ENCODE results near the gene DLAT.
"Not testable (repeated sequence)": the region's sequence is repeated elsewhere in the genome, so short reads cannot be mapped to it uniquely, and the experiment has no call there.

Gene DLAT

DNA sequence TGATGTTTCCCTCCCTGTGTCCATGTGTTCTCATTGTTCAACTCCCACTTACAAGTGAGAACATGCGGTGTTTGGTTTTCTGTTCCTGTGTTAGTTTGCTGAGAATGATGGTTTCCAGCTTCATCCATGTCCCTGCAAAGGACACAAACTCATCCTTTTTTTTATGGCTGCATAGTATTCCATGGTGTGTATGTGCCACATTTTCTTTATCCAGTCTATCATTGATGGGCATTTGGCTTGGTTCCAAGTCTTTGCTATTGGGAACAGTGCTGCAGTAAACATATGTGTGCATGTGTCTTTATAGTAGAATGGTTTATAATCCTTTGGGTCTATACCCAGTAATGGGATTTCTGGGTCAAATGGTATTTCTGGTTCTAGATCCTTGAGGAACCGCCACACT is 21.4 kb downstream of the DLAT start:
- not testable (repeated sequence) for DNase-seq (ENCODE audit: extremely low read depth in 1 of 2, low read depth in 1 of 2)

DNA sequence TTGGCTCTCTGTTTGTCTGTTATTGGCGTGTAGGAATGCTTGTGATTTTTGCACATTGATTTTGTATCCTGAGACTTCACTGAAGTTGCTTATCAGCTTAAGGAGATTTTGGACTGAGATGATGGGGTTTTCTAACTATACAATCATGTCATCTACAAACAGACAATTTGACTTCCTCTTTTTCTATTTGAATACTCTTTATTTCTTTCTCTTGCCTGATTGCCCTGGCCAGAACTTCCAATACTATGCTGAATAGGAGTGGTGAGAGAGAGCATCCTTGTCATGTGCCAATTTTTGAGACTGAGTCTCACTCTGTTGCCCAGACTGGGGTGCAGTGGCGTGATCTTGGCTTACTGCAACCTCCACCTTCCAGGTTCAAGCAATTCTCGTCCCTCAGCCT is 23.0 kb downstream of the DLAT start:
- DNase-seq (ENCODE audit: extremely low read depth in 1 of 2, low read depth in 1 of 2), result not testable (repeated sequence)

DNA sequence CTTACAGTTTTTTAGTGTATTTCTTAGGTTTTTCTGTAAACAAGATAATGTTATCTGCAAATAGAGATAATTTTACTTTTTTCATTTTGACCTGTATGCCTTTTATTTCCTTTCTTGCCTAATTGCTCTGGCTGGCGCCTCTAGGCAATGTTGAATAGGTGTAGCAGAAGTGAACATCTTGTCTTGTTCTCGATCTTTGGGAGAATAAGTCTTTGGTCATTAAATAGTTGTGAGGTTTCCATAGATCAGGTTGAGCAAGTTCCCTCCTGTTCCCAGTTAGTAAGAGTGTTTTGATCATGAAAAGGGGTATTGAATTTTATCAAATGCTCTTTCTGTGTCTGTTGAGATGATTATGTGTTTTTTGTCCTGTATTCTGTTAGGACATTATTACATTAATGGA is 24.6 kb downstream of the DLAT start:
- DNase-seq (ENCODE audit: extremely low read depth in 1 of 2, low read depth in 1 of 2), result no peak

- no peak for DNase-seq (ENCODE audit: extremely low read depth in 1 of 2, low read depth in 1 of 2)
Measured at GRCh38 chr11:112050721-112051120, 25.5 kb downstream of the DLAT start.

DNA sequence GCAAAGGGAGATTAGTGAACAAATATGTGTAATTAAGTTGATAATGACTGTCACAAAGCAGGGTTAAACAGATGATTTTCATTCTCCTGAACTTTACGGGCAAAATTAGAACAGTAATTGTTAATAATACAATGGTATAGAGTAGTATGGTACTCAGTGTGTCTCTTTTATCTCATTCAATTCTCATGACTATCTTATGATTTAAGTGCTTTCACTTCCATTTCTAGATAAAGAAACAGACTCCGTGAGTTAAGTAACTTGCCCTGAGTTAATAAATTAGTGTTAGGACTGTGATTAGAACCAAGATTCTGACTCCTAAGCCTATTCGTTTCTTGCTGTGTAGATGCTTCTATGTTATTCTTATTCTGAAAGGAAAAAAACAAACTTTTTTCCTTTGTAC is 26.6 kb downstream of the DLAT start:
- no peak for DNase-seq (ENCODE audit: extremely low read depth in 1 of 2, low read depth in 1 of 2)

- no peak for DNase-seq (ENCODE audit: extremely low read depth in 1 of 2, low read depth in 1 of 2)
Measured at GRCh38 chr11:112057170-112057569, 32.0 kb downstream of the DLAT start.

- no peak for DNase-seq (ENCODE audit: extremely low read depth in 1 of 2, low read depth in 1 of 2)
Measured at GRCh38 chr11:112058103-112058502, 32.9 kb downstream of the DLAT start.

GRCh38 chr11:112062923-112063322 is 37.7 kb downstream of the DLAT start:
- no peak for DNase-seq (ENCODE audit: extremely low read depth in 1 of 2, low read depth in 1 of 2)

- peak; percentile 62 to 63 for DNase-seq (ENCODE audit: extremely low read depth in 1 of 2, low read depth in 1 of 2)
Measured at GRCh38 chr11:112073941-112074811, 49.0 kb downstream of the DLAT start, which contains the start of the genes NKAPD1 and PIH1D2. Gene NKAPD1, plus strand, starts transcription at chr11:112074299. Its CDS starts 1,276 bp downstream, at chr11:112075575. Gene PIH1D2, minus strand, starts transcription at chr11:112074017. Its CDS starts 843 bp downstream, at chr11:112073174.

- DNase-seq (ENCODE audit: extremely low read depth in 1 of 2, low read depth in 1 of 2), result no peak
Measured at GRCh38 chr11:112082729-112083128, 57.5 kb downstream of the DLAT start.

GRCh38 chr11:112085822-112086421 is 60.7 kb downstream of the DLAT start:
- no peak for DNase-seq (ENCODE audit: extremely low read depth in 1 of 2, low read depth in 1 of 2)

DNA sequence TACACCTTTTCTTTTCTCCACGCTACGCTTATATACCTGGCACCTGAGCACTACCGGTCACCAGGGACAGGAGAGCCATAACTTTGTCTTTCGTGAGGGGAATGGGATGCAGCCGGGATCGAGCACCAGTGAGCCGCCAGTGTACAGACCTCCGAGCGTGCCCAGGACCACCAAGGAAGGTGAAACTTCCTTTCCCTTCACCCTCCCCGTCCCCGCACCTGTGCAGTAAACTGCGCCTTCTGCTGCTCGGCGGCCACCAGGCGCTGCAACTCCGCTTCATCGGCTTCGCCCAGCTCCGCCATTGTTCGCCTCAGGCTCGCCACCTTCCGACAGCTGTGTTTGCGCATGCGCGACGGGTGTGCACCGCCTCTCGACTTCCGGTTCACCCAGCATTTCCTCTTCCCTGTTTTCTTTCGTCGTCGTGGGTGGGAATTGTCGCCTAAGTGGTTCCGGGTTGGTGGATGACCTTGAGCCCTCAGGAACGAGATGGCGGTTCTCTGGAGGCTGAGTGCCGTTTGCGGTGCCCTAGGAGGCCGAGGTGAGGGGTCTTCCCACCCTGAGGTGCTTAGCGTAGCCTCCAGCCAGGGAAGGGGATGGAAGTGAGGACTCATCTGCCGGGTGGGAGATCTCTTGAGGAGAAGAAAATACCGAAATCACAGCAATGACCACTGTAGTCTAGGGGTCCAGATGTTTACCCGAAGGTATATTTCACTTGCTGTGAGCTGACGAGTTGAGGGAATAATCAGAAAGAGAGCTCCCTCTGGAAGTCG is 61.4 kb downstream of the DLAT start, which contains the start of the genes SDHD and TIMM8B:
Gene SDHD, plus strand, starts transcription at position 452 of the 770 bp plus-strand sequence. Its CDS starts 35 bp downstream, at position 487.
Gene TIMM8B, minus strand, starts transcription at position 335 of the 770 bp plus-strand sequence. Its CDS starts 33 bp downstream, at position 302.
- DNase-seq (ENCODE audit: extremely low read depth in 1 of 2, low read depth in 1 of 2), result peak; percentile 89 to 94

DNA sequence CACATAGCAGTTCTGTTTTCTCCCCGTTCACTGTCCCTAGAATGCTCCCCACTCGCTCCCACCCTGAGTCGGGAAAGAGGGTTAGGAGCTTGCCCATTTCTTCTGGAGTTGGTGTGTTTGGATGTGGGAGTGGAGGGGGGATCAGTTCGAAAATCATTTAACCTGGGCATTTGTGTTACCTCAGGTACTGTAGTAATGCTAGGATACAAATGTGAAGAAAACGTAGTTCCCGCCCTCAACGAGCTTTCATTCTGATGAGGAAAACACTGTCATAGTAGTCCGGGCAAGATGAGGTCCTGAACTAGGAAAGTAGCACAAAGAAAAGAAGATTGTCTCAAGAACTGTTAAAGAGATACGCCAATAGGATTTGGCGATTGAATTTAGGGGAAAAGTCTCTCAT is 62.0 kb downstream of the DLAT start:
- no peak for DNase-seq (ENCODE audit: extremely low read depth in 1 of 2, low read depth in 1 of 2)

DNA sequence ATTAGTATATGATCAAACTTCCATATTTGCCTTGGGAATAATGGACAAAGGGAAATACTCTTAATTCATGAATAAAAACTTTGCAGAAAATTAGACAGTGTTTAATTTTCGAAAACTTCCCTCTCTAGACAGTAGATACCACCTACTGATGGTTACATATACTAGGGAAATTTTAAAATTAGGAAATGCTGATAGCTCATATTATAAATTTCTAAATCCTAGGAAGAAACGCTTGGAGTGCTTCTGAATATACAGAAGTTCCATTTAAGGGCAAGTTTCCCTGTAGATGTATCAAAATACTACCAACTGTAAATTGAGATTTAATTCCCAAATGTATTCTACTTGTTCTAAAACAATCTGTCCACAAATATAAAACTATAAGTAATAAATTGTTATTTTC is 70.1 kb downstream of the DLAT start:
- not testable (repeated sequence) for DNase-seq (ENCODE audit: extremely low read depth in 1 of 2, low read depth in 1 of 2)

DNA sequence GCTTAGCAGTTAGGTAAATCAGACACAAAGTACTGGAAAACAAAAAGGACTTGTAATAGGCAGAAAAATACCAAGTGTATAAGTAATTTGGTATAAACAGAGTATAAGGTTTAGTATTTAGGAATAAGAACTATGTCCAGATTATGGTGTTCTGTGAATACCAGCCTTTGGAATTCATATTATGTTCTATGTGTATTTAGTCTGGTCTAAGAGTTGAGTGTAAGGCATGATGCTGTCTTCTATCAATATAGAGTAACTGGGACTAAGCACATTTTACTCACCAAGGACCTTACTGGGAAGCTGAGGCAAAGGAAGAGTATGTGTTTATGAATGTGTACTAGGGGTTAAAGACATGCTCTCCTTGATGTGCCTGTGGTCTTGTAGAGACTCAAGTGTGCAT is 71.0 kb downstream of the DLAT start:
- no peak for DNase-seq (ENCODE audit: extremely low read depth in 1 of 2, low read depth in 1 of 2)

DNA sequence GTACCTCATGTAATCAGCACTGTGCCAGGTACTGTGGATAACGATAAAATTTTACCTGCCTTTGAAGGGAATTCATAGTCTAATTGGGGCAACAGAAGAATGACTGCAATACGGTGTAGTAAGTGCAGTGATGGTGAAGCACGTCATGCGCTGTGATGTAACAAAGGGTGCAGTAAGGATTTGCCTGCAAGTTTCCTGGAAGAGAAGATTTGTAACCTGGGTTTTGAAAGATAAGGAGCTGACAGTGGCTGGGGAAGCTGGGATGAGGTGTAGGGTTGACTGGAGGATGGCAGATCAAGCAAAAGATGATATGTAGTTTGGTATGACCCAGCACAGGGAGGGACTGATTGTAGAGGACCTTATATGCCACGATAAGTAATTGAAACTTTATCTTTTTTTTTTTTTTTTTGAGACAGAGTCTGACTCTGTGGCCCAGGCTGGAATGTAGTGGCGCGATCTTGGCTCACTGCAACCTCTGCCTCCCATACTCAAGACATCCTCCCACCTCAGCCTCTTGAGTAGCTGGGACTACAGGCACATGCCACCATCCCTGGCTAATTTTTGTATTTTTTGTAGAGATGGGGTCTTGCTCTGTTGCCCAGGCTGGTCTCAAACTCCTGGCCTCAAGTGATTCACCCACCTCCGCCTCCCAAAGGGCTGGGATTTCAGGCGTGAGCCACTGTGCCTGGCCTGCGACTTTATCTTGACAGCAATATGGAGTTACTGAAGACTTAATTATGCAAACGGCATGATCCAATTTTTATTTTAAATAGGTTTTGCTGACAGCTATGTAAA is 72.7 kb downstream of the DLAT start:
- DNase-seq (ENCODE audit: extremely low read depth in 1 of 2, low read depth in 1 of 2), result no peak

GRCh38 chr11:112100462-112100861 is 75.3 kb downstream of the DLAT start:
- DNase-seq (ENCODE audit: extremely low read depth in 1 of 2, low read depth in 1 of 2), result no peak

DNA sequence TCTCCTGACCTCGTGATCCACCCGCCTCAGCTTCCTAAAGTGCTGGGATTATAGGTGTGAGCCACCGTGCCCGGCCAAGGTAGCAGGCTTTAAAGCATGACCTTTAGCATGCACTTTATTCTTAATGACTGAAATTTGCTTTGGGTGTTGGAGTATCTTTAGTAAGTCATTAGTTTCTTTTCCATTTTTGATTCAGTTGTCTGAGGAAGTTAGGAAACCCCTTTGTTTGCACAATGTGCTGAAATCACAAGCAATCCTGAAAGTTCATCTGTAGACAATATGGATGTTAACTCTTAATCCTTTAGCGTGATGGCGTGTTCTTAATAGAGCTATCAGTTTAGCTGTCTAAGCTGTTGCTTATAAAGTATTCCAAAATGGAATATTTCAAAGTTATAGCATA is 78.2 kb downstream of the DLAT start:
- no peak for DNase-seq (ENCODE audit: extremely low read depth in 1 of 2, low read depth in 1 of 2)

- DNase-seq (ENCODE audit: extremely low read depth in 1 of 2, low read depth in 1 of 2), result no peak
Measured at GRCh38 chr11:112106070-112106469, 80.9 kb downstream of the DLAT start.
